Measurements from ENCODE around the gene ADORA1.

DNA sequence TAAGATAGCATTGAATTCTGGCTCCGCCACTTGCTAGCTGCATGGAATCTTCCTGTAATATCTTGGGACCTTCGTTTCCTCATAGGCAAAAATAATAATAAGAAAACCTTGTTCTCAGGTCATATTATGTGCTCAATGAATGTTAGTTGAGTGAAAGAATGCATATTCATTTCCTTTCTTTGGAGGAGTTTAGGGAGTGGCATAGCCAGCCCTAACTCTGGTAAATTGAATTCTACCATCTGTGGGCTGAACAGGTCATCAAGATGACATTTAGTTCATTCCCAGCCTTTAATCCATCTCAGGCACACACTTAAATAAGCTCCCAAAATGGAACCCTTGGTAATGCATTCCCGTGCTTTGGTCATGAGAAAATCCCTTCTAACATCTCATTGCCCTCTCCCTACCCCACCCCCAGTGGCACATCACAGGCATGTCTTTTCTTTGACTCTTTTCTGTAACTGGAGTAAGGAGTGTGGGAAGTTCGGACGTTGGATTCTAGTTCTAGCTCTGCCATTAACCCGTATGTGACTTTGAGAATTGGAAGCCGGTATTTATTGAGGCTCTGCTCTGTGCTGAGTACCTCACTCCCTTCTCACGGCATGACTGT lies 28.5 kb upstream of the ADORA1 start:
- TF ChIP-seq, protein P1, sequence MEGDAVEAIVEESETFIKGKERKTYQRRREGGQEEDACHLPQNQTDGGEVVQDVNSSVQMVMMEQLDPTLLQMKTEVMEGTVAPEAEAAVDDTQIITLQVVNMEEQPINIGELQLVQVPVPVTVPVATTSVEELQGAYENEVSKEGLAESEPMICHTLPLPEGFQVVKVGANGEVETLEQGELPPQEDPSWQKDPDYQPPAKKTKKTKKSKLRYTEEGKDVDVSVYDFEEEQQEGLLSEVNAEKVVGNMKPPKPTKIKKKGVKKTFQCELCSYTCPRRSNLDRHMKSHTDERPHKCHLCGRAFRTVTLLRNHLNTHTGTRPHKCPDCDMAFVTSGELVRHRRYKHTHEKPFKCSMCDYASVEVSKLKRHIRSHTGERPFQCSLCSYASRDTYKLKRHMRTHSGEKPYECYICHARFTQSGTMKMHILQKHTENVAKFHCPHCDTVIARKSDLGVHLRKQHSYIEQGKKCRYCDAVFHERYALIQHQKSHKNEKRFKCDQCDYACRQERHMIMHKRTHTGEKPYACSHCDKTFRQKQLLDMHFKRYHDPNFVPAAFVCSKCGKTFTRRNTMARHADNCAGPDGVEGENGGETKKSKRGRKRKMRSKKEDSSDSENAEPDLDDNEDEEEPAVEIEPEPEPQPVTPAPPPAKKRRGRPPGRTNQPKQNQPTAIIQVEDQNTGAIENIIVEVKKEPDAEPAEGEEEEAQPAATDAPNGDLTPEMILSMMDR (IDR thresholded peaks at IDR 0.05): no peak
- TF ChIP-seq POLR2AphosphoS5 (IDR thresholded peaks at IDR 0.05) (no peak), POLR2A (IDR thresholded peaks at IDR 0.05) (no peak)

All from prostate gland (tissue), 2 donors.